GM04503 (cell line): ENCODE results near the gene ACP4.
"Not testable (repeated sequence)": the region's sequence is repeated elsewhere in the genome, so short reads cannot be mapped to it uniquely, and the experiment has no call there.

Experiments
- DNase-seq: peaks from one replicate; pipeline ENCODE4 v3.0.0-alpha.2; 2012; ENCODE audit warnings: low read depth

Gene ACP4

DNA sequence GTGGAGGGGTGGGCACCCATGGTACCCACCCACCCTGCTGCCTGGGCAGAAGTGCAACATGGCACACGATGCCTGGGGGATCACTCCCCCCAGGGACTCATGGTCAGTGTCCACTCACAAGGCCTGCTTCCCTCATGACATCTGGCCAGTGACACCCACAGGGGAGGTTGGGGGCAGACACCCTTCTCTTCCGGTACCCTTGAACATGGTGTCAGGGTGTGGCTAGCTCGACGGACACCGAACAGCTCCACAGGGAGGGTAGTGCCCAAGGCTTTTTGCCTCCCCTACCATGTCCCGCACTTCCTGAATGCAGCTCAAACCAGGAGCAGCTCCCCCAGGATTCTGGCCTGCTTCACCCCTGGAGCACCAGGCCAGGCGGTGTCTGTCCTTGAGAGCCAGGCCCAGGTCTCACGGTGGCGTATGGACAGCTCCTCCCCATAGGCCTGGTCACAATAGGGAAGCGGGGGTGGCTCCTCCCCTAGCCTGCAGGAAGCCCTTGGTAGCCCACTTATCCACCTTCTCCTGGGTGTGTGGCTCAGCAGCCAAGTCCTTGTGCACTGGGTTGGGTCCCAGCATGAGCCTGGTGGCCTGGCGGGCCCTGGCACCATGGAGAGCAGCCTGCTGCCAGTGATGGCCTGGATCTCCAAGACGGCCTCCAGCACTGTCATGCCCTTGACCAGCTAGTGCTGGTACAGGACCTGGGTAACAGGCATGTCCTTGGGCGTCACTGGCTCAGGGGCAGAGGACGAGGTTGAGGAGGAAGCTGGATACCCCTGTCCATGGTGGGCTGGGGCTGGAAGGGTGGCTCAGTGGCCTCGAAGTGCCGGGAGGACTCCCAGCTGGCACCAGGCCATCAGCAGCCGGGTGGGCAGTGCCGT lies 7.8 kb downstream of the ACP4 start:
- no peak for DNase-seq

- no peak for DNase-seq
Measured at GRCh38 chr19:50798659-50799546, 8.7 kb downstream of the ACP4 start.

DNA sequence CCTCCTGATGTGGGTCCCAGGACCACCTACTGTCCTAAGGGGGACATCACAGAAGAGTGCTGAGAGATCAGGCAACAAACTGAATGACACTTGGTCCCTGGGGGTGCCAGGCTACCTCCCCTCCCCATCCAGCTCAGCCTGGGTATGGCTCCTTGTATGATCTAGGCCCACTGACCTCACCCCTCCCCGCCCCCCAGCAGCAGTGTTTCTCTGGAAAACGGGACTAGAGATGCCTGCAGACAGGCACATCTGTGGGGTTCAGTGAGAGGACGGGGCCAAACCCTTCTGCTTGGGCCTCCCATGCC lies 9.3 kb downstream of the ACP4 start:
- DNase-seq, result no peak

- DNase-seq, result no peak
Measured at GRCh38 chr19:50801107-50801506, 10.9 kb downstream of the ACP4 start.

- no peak for DNase-seq
Measured at GRCh38 chr19:50803633-50804419, 13.6 kb downstream of the ACP4 start.

GRCh38 chr19:50804420-50805272 lies 14.4 kb downstream of the ACP4 start:
- DNase-seq, result peak; percentile 88

GRCh38 chr19:50808856-50809255 lies 18.6 kb downstream of the ACP4 start:
- DNase-seq, result no peak

DNA sequence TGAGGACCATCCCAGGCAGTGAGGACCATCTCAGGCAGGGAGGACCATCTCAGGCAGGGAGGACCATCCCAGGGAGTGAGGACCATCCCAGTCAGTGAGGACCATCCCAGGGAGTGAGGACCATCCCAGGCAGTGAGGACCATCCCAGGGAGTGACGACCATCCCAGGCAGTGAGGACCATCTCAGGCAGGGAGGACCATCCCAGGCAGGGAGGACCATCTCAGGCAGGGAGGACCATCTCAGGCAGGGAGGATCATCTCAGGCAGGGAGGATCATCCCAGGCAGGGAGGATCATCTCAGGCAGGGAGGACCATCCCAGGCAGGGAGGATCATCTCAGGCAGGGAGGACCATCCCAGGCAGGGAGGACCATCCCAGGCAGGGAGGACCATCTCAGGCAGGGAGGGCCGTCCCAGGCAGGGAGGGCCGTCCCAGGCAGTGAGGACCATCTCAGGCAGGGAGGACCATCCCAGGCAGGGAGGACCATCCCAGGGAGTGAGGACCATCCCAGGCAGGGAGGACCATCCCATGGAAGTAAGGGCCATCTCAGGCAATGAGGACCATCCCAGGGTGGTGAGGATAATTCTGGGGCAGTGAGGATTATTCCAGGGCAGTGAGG lies 21.5 kb downstream of the ACP4 start:
- DNase-seq, result not testable (repeated sequence)

GRCh38 chr19:50812474-50812873 lies 22.3 kb downstream of the ACP4 start:
- DNase-seq, result no peak

DNA sequence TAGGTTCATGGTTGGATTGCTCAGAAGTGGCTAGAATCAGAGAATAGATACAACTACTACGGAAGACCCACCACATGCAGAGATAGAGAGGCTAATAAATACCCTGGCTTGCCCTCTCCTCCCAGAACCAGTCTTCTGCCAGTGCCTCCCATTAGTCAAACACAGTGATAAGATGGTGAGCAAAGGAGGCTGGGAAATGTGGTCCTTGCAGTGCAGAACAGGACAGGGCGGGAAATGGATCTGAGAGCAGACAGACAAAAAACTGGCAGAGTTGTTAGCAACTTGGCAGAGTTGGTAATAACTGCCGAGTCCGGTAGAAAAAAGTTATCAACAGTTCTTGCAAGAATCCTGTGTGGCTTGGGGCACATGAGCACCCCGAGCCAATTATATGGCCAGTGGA lies 24.7 kb downstream of the ACP4 start:
- no peak for DNase-seq

- DNase-seq, result no peak
Measured at GRCh38 chr19:50815439-50815838, 25.2 kb downstream of the ACP4 start.

- no peak for DNase-seq
Measured at GRCh38 chr19:50817941-50818858, 28.0 kb downstream of the ACP4 start.

DNA sequence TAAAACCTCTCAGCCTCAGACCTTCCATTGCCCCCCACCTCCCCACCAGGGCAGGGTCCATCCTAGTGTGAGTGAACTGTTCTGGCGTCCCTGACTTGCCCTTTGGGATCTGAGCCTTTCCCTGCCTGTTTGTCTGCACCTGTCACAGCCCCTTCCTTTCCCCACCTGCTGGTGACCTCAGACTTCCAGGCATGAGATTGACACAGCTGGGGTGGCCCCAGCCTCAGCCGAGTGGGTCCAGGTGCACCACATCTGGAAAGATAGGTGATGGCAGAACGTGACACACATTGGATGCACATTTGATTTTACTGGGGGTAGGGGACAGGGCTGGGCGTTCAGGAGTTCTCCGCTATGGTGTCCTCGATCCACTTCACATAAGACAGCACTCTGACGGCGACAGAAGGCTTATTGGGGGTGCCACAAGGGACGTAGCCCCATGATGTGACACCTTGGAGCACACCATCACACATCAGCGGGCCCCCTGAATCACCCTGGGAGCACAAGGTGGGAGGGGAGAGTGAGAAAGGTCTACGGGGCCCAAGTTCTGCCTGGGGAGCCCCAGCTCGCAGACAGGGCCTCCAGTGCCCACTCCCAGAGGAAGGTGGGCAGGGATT lies 28.8 kb downstream of the ACP4 start:
- DNase-seq, result no peak

GRCh38 chr19:50819636-50820035 lies 29.4 kb downstream of the ACP4 start:
- DNase-seq, result no peak

DNA sequence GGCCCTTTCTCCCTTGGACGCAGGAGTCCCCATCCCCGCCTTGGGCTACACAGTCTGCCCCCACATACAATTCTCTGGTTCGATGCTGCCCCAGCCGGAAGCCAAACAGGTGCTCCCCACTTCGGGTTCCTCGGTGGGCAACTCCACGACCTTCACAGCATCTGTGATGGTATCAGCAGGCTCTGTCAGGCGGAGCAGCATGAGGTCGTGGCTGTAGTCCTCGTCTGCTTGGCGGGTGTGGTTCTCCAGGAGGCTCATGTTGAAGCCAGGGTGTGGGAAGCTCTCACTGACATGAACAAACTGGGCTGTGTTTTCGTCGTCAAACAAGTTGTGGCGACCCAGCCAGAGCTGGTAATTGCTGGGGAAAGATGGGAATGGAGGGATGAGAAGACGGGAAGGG lies 29.9 kb downstream of the ACP4 start:
- DNase-seq, result no peak

- no peak for DNase-seq
Measured at GRCh38 chr19:50820549-50821247, 30.5 kb downstream of the ACP4 start.

GRCh38 chr19:50821248-50821612 lies 31.0 kb downstream of the ACP4 start:
- DNase-seq, result no peak

DNA sequence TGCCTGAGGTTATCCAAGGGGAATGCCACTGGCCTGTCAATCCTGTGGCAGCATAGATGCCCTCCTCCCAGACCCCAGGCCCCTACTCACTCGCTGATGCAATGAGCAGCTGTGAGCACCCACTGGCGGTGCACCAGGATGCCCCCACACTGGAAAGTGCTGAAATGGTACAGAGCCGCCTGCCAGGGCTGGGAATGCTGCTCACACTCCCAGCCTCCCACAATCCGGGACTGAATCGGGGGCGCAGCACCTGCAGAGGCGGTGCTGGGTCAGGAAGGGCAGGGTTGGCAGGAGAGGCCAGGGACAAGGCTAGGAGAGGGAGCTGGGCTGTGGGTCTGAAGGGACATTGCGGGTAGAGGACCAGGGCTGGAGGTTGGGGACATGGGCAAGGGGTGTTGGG lies 31.4 kb downstream of the ACP4 start:
- DNase-seq, result no peak

DNA sequence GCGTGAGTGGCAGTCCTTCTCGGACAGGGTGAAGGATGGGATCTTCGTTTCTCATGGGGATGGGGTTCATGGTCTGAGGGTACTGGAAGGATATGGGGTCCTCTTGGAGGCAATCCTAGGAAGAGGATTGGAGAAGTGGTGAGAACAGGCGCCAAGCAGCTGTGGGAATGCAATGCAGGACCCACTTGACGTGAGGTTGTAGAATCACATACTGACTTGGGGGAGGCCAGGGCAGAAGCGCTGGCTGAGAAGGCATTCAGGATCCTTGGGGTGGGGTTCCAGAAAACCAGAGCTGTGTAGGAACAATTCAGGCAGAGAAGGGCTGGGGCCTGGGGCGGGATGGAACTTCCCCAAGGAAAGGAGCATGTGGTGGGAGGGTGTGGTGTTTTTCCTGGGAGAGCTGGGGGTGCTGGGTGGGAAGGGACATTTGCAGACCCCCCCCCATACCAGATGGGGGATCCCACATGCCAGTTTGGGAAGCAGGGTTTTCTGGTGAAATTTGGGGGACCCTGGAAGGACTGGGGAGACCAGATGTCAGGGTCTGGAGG lies 32.5 kb downstream of the ACP4 start:
- no peak for DNase-seq
